Fibroblast of skin of back (primary cell): ENCODE measurements around the gene WDPCP.
A peak's percentile ranks its signal among the peaks of the same experiment; 100 is the strongest.
"Not testable (repeated sequence)": the region's sequence is repeated elsewhere in the genome, so short reads cannot be mapped to it uniquely, and the experiment has no call there.

ENCODE experiments used
- DNase-seq: peaks from one replicate; pipeline ENCODE4 v3.0.0-alpha.2; 2013

Gene WDPCP

GRCh38 chr2:63590626-63591408 lies 2.5 kb upstream of the WDPCP start:
- DNase-seq, result no peak

GRCh38 chr2:63589148-63589958 lies 1.1 kb upstream of the WDPCP start:
- DNase-seq, result no peak

- DNase-seq, result peak; percentile 11
Measured at GRCh38 chr2:63587814-63588384, 378 bp downstream of the WDPCP start.

GRCh38 chr2:63582873-63583272 lies 5.4 kb downstream of the WDPCP start:
- DNase-seq, result no peak

GRCh38 chr2:63581298-63581961 lies 6.8 kb downstream of the WDPCP start:
- no peak for DNase-seq

- DNase-seq, result no peak
Measured at GRCh38 chr2:63580651-63581297, 7.5 kb downstream of the WDPCP start.

GRCh38 chr2:63578767-63579166 lies 9.5 kb downstream of the WDPCP start:
- no peak for DNase-seq

- no peak for DNase-seq
Measured at GRCh38 chr2:63576546-63576945, 11.7 kb downstream of the WDPCP start.

- not testable (repeated sequence) for DNase-seq
Measured at GRCh38 chr2:63573726-63574345, 14.4 kb downstream of the WDPCP start.

- DNase-seq, result not testable (repeated sequence)
Measured at GRCh38 chr2:63573026-63573425, 15.3 kb downstream of the WDPCP start.

GRCh38 chr2:63572001-63572400 lies 16.3 kb downstream of the WDPCP start:
- DNase-seq, result no peak

- DNase-seq, result no peak
Measured at GRCh38 chr2:63571291-63571690, 17.0 kb downstream of the WDPCP start.

- DNase-seq, result no peak
Measured at GRCh38 chr2:63569740-63570139, 18.5 kb downstream of the WDPCP start.

- no peak for DNase-seq
Measured at GRCh38 chr2:63562751-63563150, 25.5 kb downstream of the WDPCP start.

GRCh38 chr2:63558922-63559321 lies 29.4 kb downstream of the WDPCP start:
- not testable (repeated sequence) for DNase-seq

GRCh38 chr2:63557819-63558218 lies 30.5 kb downstream of the WDPCP start:
- DNase-seq, result not testable (repeated sequence)

GRCh38 chr2:63555931-63556330 lies 32.3 kb downstream of the WDPCP start:
- DNase-seq, result no peak

- DNase-seq, result no peak
Measured at GRCh38 chr2:63555299-63555698, 33.0 kb downstream of the WDPCP start.

- DNase-seq, result peak; percentile 38
Measured at GRCh38 chr2:63553049-63553448, 35.2 kb downstream of the WDPCP start.

GRCh38 chr2:63545023-63545422 lies 43.3 kb downstream of the WDPCP start:
- DNase-seq, result no peak

- no peak for DNase-seq
Measured at GRCh38 chr2:63544017-63544627, 44.2 kb downstream of the WDPCP start.
